H1 (cell line): ENCODE measurements around the gene FAN1. TPM values are rescaled to one million over a fixed set of nuclear protein-coding genes. Genes with fewer than 3 reads are reported as not detected.

Experiments used
- CTCF ChIA-PET: fragments of 300-600 bp; sonication (Branson Sonifier 250); formaldehyde crosslinking; loops from one replicate; lab custom pipeline; 2021; ENCODE audit not compliant: partially characterized antibody; lab: Charles Lee
- POLR2A ChIA-PET: fragments of 300-600 bp; sonication (Branson Sonifier 250); formaldehyde crosslinking; loops from one replicate; lab custom pipeline; 2021; ENCODE audit warnings: inconsistent platforms; ENCODE audit not compliant: partially characterized antibody; lab: Charles Lee
- DNase-seq, 2 experiments: peaks; one replicate each; pipeline versions ENCODE4 v3.0.0 to v3.0.0-alpha.2; 2010 to 2022; ENCODE audit warnings: low spot score in 2 of 2, low read depth in 1 of 2, mixed read lengths in 1 of 2
- FAIRE-seq: peaks from 2 replicates; lab custom pipeline; 2011; peaks lifted over from hg19 to GRCh38; lab: Jason Lieb, UNC
- H2AFZ ChIP-seq: 2 replicates; pipeline ENCODE4 v1.8.1; 2012; ENCODE audit warnings: low read length, inconsistent platforms
- H2AK5ac ChIP-seq: 2 replicates; pipeline ENCODE4 v1.6.1; 2013; ENCODE audit warnings: low read depth, low read length
- H2BK120ac ChIP-seq: replicated peaks from 2 replicates; pipeline ENCODE3; 2013; ENCODE audit warnings: low read depth, low read length, inconsistent platforms
- H2BK12ac ChIP-seq: 2 replicates; pipeline ENCODE4 v1.6.1; 2013; ENCODE audit warnings: low read depth, low read length
- H2BK15ac ChIP-seq: 2 replicates; pipeline ENCODE4 v1.6.1; 2013; ENCODE audit warnings: low read length
- H2BK20ac ChIP-seq: 2 replicates; pipeline ENCODE4 v1.6.1; 2013; ENCODE audit warnings: low read length
- H2BK5ac ChIP-seq: 2 replicates; pipeline ENCODE4 v1.6.1; 2013; ENCODE audit warnings: low read depth, low read length
- H3K14ac ChIP-seq: 2 replicates; pipeline ENCODE4 v1.6.1; 2013; ENCODE audit warnings: inconsistent platforms; ENCODE audit not compliant: insufficient read length
- H3K18ac ChIP-seq: 2 replicates; pipeline ENCODE4 v1.6.1; 2013; ENCODE audit warnings: low read length; ENCODE audit errors: extremely low read depth
- H3K23ac ChIP-seq: 2 replicates; pipeline ENCODE4 v1.6.1; 2013; ENCODE audit warnings: inconsistent platforms; ENCODE audit not compliant: insufficient read length
- H3K23me2 ChIP-seq: 2 replicates; pipeline ENCODE4 v1.6.1; 2013; ENCODE audit warnings: low read depth, low read length
- H3K27ac ChIP-seq: 2 replicates; pipeline ENCODE4 v1.6.1; 2011; ENCODE audit warnings: low read depth, low read length, inconsistent platforms
- H3K27me3 ChIP-seq, 4 experiments: replicated peaks in 1 of 4; 1 replicate in 1 of 4; 2 replicates in 3 of 4; pipeline versions ENCODE4 v1.6.1 to v1.8.1; 2011 to 2013; ENCODE audit warnings: low read length in 3 of 4, mild to moderate bottlenecking in 3 of 4, inconsistent platforms in 2 of 4, mixed read lengths in 2 of 4, moderate library complexity in 1 of 4; ENCODE audit not compliant: control insufficient read depth in 3 of 4, insufficient read depth in 3 of 4; ENCODE audit errors: extremely low read depth in 1 of 4
- H3K36me3 ChIP-seq, 4 experiments: 2 replicates each; pipeline versions ENCODE4 v1.6.1 to v1.8.1; 2011 to 2013; ENCODE audit warnings: mild to moderate bottlenecking in 4 of 4, low read length in 3 of 4, moderate library complexity in 2 of 4, control low read depth in 1 of 4, inconsistent platforms in 1 of 4; ENCODE audit not compliant: insufficient read depth in 4 of 4, control insufficient read depth in 2 of 4
- H3K4ac ChIP-seq: replicated peaks from 2 replicates; pipeline ENCODE3; 2013; ENCODE audit warnings: low read length, low read depth, mixed read lengths, inconsistent platforms; ENCODE audit not compliant: insufficient read length
- H3K4me1 ChIP-seq, 4 experiments: replicated peaks in 1 of 4; 1 replicate in 1 of 4; 2 replicates in 3 of 4; pipeline versions ENCODE4 v1.6.1 to v1.8.1; 2011 to 2013; ENCODE audit warnings: low read length in 3 of 4, inconsistent platforms in 2 of 4, mixed read lengths in 1 of 4; ENCODE audit not compliant: insufficient read depth in 4 of 4, control insufficient read depth in 3 of 4
- H3K4me2 ChIP-seq, 2 experiments: 2 replicates each; pipeline versions ENCODE4 v1.6.1 to v1.8.1; 2011 to 2013; ENCODE audit warnings: low read depth in 2 of 2, low read length in 2 of 2, control low read depth in 1 of 2, inconsistent platforms in 1 of 2, mild to moderate bottlenecking in 1 of 2; ENCODE audit not compliant: insufficient read depth in 1 of 2
- H3K4me3 ChIP-seq, 4 experiments: fragments of 200-600, 300-600 bp in 1 of 4; sonication (generic), shearing (Covaris generic), sonication (Bioruptor Twin) in 1 of 4; 2 replicates each; pipeline versions ENCODE4 v1.5.1 to v1.8.1; 2011 to 2016; ENCODE audit warnings: low read length in 4 of 4, low read depth in 3 of 4, control low read depth in 2 of 4, inconsistent platforms in 2 of 4, mild to moderate bottlenecking in 2 of 4, mixed read lengths in 1 of 4, moderate library complexity in 1 of 4; ENCODE audit not compliant: insufficient read depth in 2 of 4; ENCODE audit errors: extremely low read depth in 1 of 4
- H3K56ac ChIP-seq: replicated peaks from 2 replicates; pipeline ENCODE3; 2013; ENCODE audit warnings: low read depth, mild to moderate bottlenecking, mixed read lengths, low read length, inconsistent platforms; ENCODE audit not compliant: insufficient read length
- H3K79me1 ChIP-seq: 2 replicates; pipeline ENCODE4 v1.6.1; 2013; ENCODE audit warnings: low read depth, low read length, control low read depth
- H3K79me2 ChIP-seq, 2 experiments: 2 replicates each; pipeline versions ENCODE4 v1.6.1 to v1.8.1; 2012 to 2013; ENCODE audit warnings: low read length in 2 of 2, mild to moderate bottlenecking in 2 of 2, inconsistent platforms in 1 of 2; ENCODE audit not compliant: insufficient read depth in 2 of 2, control insufficient read depth in 1 of 2
- H3K9ac ChIP-seq, 4 experiments: replicated peaks in 1 of 4; 1 replicate in 1 of 4; 2 replicates in 3 of 4; pipeline versions ENCODE4 v1.6.1 to v1.8.1; 2011 to 2013; ENCODE audit warnings: low read depth in 3 of 4, low read length in 3 of 4, control low read depth in 2 of 4, mild to moderate bottlenecking in 2 of 4, moderate library complexity in 2 of 4, inconsistent platforms in 1 of 4; ENCODE audit errors: extremely low read depth in 1 of 4
- H3K9me3 ChIP-seq, 2 experiments: 2 replicates each; pipeline versions ENCODE4 v1.6.1 to v1.8.1; 2012 to 2013; ENCODE audit warnings: mild to moderate bottlenecking in 2 of 2, moderate library complexity in 2 of 2, control low read depth in 1 of 2, inconsistent platforms in 1 of 2, low read depth in 1 of 2, low read length in 1 of 2, mixed read lengths in 1 of 2; ENCODE audit not compliant: insufficient read depth in 2 of 2
- H4K20me1 ChIP-seq, 2 experiments: replicated peaks in 1 of 2; 2 replicates each; pipeline versions ENCODE3 to v1.8.1; 2011 to 2013; ENCODE audit warnings: inconsistent platforms in 2 of 2, low read length in 2 of 2, mild to moderate bottlenecking in 1 of 2; ENCODE audit not compliant: insufficient read depth in 2 of 2, control insufficient read depth in 1 of 2
- H4K5ac ChIP-seq: 2 replicates; pipeline ENCODE4 v1.6.1; 2013; ENCODE audit warnings: low read length, low read depth, mixed read lengths, inconsistent platforms; ENCODE audit not compliant: insufficient read length
- H4K8ac ChIP-seq: 2 replicates; pipeline ENCODE4 v1.8.0; 2013; ENCODE audit warnings: mild to moderate bottlenecking, moderate library complexity, low read length, inconsistent platforms; ENCODE audit not compliant: insufficient read depth; ENCODE audit errors: extremely low read depth
- H4K91ac ChIP-seq: replicated peaks from 2 replicates; pipeline ENCODE3; 2013; ENCODE audit warnings: low read length, mixed read lengths, inconsistent platforms; ENCODE audit not compliant: insufficient read length
- ASH2L ChIP-seq: fragments of 200-600, 300-600 bp; sonication (generic); IDR thresholded peaks from one replicate; pipeline ENCODE4 v1.7.1; 2017; ENCODE audit warnings: low read length
- EZH2 ChIP-seq: fragments of 200-600 bp; sonication (generic); IDR thresholded peaks from 2 replicates; pipeline ENCODE4 v1.7.1; 2012; ENCODE audit warnings: low read depth, mild to moderate bottlenecking, moderate library complexity, low read length, inconsistent platforms; ENCODE audit not compliant: severe bottlenecking
- MAFK ChIP-seq: IDR thresholded peaks from 2 replicates; pipeline ENCODE4 v1.6.1; 2012; ENCODE audit warnings: low read depth, mild to moderate bottlenecking, improper control_type of control experiment, low read length
- NRF1 ChIP-seq: IDR thresholded peaks from 2 replicates; pipeline ENCODE4 v1.6.1; 2011; ENCODE audit warnings: mild to moderate bottlenecking, low read depth, low read length, improper control_type of control experiment
- RFX5 ChIP-seq: IDR thresholded peaks from 2 replicates; pipeline ENCODE4 v1.6.1; 2011; ENCODE audit warnings: low read depth, low read length, improper control_type of control experiment, borderline replicate concordance
- SAP30 ChIP-seq: fragments of 300-600 bp; sonication (generic); IDR thresholded peaks from 2 replicates; pipeline ENCODE4 v1.7.1; 2012; ENCODE audit warnings: low read length, moderate library complexity, mild to moderate bottlenecking, inconsistent platforms; ENCODE audit not compliant: insufficient read depth, insufficient replicate concordance
- SP1 ChIP-seq: IDR thresholded peaks from 2 replicates; pipeline ENCODE4 v1.6.1; 2011; ENCODE audit warnings: low read depth, low read length
- SP2 ChIP-seq: IDR thresholded peaks from 2 replicates; pipeline ENCODE4 v1.6.1; 2012; ENCODE audit warnings: mild to moderate bottlenecking, low read length, inconsistent platforms
- TCF12 ChIP-seq: IDR thresholded peaks from 2 replicates; pipeline ENCODE4 v1.6.1; 2011; ENCODE audit warnings: low read depth, mild to moderate bottlenecking, low read length
- YY1 ChIP-seq: IDR thresholded peaks from 2 replicates; pipeline ENCODE4 v1.6.1; 2011; ENCODE audit warnings: low read depth, mild to moderate bottlenecking, low read length
- WGBS, 2 experiments: shearing (Covaris generic) in 1 of 2; methylation state at CpG; one replicate each; pipeline versions ENCODE4 v1.1.6 to v1.1.7; 2013 to 2015; ENCODE audit warnings: low lambda C conversion rate in 2 of 2, mixed read lengths in 2 of 2, inconsistent platforms in 1 of 2, low coverage in 1 of 2, missing lambda C conversion rate in 1 of 2; ENCODE audit not compliant: insufficient replicate concordance in 2 of 2, insufficient coverage in 1 of 2, insufficient read length in 1 of 2; ENCODE audit errors: extremely low coverage in 1 of 2, missing lambda C conversion rate in 1 of 2; 5-methylcytosine and 5-hydroxymethylcytosine counted together
- polyA plus RNA-seq, 7 experiments: library from polyadenylated mRNA; depleted of rRNA in 3 of 7; stranded (reverse) in 5 of 7; unstranded in 2 of 7; fragments of >200 nt in 5 of 7; fragments of 200-250 nt in 2 of 7; gene quantifications; 1 replicate in 5 of 7; 2 replicates in 1 of 7; 4 replicates in 1 of 7; pipeline versions ENCODE4 v1.2.1 to v1.2.3, GENCODE V29; 2011 to 2013; ENCODE audit warnings: missing spikeins in 2 of 7, mixed read lengths in 2 of 7
- total RNA-seq: library from RNA; stranded (reverse); fragmentation: NEBNext Ultra II Directional; extraction: Animal tissue kit (Norgen Biotek cat#: 25700); gene quantifications from 2 replicates; pipeline ENCODE4 v1.2.1, GENCODE V29; 2021
- TF ChIP-seq, protein P1 (sequence below), 3 experiments: IDR thresholded peaks; 1 replicate in 2 of 3; 2 replicates in 1 of 3; pipeline versions ENCODE4 v1.5.1 to v1.6.1; 2011; ENCODE audit warnings: low read length in 3 of 3, mild to moderate bottlenecking in 3 of 3, inconsistent platforms in 2 of 3, low read depth in 1 of 3, moderate library complexity in 1 of 3; ENCODE audit not compliant: insufficient read depth in 1 of 3; ENCODE audit errors: control extremely low read depth in 1 of 3

Gene FAN1
- total and polyA plus RNA-seq, 2 of the 8 experiments (the other 6 are each of a cell fraction or from before 2014, with no cell fraction given): 8.6 to 24.9 TPM

DNA sequence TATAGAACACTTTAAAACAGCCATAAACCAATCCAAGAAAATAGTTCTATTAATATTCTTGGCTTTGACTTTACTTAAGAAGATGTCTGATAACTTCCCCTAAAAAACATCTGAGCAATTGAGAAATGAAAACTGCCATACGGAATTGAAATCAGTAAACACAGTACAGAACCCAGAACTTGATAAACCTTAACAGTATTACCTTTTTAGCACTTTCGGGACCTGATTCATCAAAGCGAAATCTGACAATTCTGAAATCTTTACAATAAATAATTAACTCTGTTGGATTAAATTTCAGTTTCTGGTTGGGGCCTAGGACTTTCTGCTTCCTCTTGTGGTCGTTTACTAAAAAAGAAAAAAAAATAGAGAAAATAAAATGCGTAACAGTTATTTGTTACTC lies 70.4 kb downstream of the FAN1 start:
- DNase-seq (no peak), FAIRE-seq (no peak)
- H2BK120ac ChIP-seq: no peak overlapping the region
- H2AFZ ChIP-seq: no peak overlapping the region
- ChIA-PET POLR2A (no interaction called here), CTCF (interaction anchor here (0.9 to 1.6 kb wide), 2 partner anchors 8 to 40 kb away, joined by 3 to 6 read pairs; no protein-coding TSS in a partner anchor)
- H4K5ac ChIP-seq: no peak overlapping the region
- no peak overlapping the region for H3K27ac ChIP-seq
- H4K20me1 ChIP-seq: peaks cover 0 to 2% of the 10 kb centered on the region in 2 experiments
- H3K4me2 ChIP-seq: no peak overlapping the region
- H3K27me3 ChIP-seq: no peaks in the 10 kb centered on the region
- no peak overlapping the region for H3K4ac ChIP-seq
- no peak overlapping the region for H4K91ac ChIP-seq
- no peak overlapping the region for H3K4me3 ChIP-seq
- H2BK15ac ChIP-seq: no peak overlapping the region
- no peak overlapping the region for H3K23ac ChIP-seq
- peaks cover 0 to 4% (median 0%) of the 10 kb centered on the region in 4 experiments; a peak in 4 of 8 replicates for H3K36me3 ChIP-seq
- no peak overlapping the region for H2BK12ac ChIP-seq
- H3K4me1 ChIP-seq: no peaks in the 10 kb centered on the region
- H4K8ac ChIP-seq: no peak overlapping the region
- no peak overlapping the region for H2BK5ac ChIP-seq
- H3K56ac ChIP-seq: no peak overlapping the region
- TF ChIP-seq, protein P1, sequence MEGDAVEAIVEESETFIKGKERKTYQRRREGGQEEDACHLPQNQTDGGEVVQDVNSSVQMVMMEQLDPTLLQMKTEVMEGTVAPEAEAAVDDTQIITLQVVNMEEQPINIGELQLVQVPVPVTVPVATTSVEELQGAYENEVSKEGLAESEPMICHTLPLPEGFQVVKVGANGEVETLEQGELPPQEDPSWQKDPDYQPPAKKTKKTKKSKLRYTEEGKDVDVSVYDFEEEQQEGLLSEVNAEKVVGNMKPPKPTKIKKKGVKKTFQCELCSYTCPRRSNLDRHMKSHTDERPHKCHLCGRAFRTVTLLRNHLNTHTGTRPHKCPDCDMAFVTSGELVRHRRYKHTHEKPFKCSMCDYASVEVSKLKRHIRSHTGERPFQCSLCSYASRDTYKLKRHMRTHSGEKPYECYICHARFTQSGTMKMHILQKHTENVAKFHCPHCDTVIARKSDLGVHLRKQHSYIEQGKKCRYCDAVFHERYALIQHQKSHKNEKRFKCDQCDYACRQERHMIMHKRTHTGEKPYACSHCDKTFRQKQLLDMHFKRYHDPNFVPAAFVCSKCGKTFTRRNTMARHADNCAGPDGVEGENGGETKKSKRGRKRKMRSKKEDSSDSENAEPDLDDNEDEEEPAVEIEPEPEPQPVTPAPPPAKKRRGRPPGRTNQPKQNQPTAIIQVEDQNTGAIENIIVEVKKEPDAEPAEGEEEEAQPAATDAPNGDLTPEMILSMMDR (IDR thresholded peaks at IDR 0.05; ENCODE audit: control extremely low read depth in 1 of 3, insufficient read depth in 1 of 3, low read depth in 1 of 3, low read length in 3 of 3): no peak
- TF ChIP-seq NRF1 (no peak), EZH2 (no peak), SP1 (no peak), SP2 (no peak), SAP30 (no peak), YY1 (no peak), ASH2L (no peak), MAFK (no peak), RFX5 (no peak), TCF12 (no peak)
- no peaks in the 10 kb centered on the region for H3K79me1 ChIP-seq
- H3K18ac ChIP-seq: no peak overlapping the region
- H2BK20ac ChIP-seq: no peak overlapping the region
- H2AK5ac ChIP-seq: no peak overlapping the region
- WGBS, 2 experiments: 89% methylated on average over 5 of the region's 5 CpGs; no CpG with 5 or more reads in 1 of the 2 experiments
- H3K79me2 ChIP-seq: no peaks in the 10 kb centered on the region
- H3K9ac ChIP-seq: no peak overlapping the region
- H3K9me3 ChIP-seq: no peaks in the 10 kb centered on the region
- H3K14ac ChIP-seq: no peak overlapping the region
- no peaks in the 10 kb centered on the region for H3K23me2 ChIP-seq
